CD4-positive, alpha-beta T cell treated with Interleukin-2 at 100 ng/mL for 4 hours (primary cell): ENCODE measurements around the gene JAZF1.
A peak's percentile ranks its signal among the peaks of the same experiment; 100 is the strongest.
"Not testable (repeated sequence)": the region's sequence is repeated elsewhere in the genome, so short reads cannot be mapped to it uniquely, and the experiment has no call there.

Source experiments
- DNase-seq: peaks from one replicate; pipeline ENCODE4 v3.0.0-alpha.2; 2020; ENCODE audit warnings: low spot score

Gene JAZF1

DNA sequence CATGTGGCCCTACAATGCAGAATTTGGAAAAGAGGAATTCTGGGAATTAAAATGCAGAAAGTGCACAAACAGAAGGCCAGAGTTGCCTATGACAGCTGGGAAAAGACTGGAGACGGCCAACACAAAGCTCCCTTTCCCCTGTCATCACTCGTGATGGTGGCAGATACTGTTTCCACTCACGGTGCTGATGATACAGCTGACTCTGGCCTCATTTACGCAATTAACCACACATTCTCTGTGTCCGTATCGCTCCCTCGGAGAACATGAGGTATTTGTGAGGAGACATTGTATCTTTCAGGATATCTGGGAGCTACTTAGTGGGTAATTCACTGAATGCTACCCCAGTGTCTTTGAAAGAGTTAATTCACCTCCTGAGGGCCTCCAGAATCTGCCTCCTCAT, 267.8 kb downstream of the JAZF1 start:
- no peak for DNase-seq

DNA sequence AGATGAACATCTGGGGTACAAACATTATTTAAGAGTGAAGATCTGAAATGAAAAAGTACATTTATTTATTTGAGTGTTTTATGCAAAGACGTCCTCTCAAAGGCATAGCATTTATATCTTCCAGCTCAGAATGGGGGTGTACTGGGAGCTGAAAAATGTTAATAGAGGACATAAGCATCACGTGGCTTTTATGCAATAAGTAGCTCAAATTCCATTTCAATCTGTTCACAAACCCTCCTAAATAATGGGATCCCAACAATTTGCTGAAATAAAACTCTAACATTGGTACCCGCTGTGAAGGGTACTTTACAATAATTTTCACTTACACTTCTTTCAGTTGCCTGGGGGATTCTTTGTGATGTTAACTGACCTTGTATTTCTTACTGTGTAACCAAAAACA, 268.7 kb downstream of the JAZF1 start:
- DNase-seq = no peak

DNA sequence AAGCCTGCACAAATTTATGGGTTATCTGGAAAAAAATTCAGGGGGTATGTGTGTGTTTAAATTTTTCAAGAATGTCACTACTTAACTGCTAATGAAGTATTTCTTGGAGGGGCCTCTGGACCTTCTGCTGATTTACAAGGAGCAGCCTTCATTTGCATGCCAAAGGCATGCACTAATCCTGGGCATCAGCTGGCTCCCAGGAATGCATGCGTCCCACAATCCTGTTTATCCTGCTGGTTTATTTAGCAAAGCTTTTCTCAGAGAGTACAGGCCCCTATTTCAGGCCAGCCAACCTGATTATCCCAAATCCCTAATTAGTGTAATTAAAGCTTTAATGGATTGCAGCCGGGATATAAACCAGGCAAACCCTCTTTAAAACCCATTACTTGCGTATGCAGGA, 270.3 kb downstream of the JAZF1 start:
- no peak for DNase-seq

DNA sequence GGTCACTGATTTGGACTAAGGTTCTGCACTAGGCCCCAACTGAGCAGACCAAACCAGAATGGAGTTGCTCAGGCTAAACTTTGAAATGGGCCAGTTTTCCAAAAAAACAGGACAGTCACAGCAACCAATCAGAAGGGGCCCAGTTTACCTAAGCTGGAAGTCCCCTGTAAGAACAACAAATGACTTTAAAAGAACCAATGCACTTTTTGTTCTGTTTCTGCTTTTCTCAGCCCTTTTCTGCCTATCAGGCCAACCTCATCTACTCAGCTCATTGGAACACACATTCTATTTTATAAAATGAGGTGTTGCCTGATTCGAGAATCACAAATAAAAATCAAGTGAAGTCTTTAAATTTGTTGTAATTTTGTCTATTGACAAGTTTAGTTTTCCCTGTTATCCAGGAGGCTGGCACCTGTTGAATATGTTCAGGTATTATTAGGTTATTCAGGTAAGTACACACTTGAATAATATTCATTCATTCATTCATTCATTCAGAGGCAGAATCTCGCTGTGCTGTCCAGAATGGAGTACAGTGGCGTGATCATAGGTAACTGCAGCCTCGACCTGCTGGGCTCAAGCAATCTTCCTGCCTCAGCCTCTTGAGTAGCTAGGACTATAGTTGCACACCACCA, 271.9 kb downstream of the JAZF1 start:
- DNase-seq = no peak

- no peak for DNase-seq
These were observed 274.1 kb downstream of the JAZF1 start for GRCh38 chr7:27906385-27907091.

- no peak for DNase-seq
These were observed 274.6 kb downstream of the JAZF1 start for GRCh38 chr7:27905951-27906350.

- peak; percentile 48 for DNase-seq
These were observed 279.4 kb downstream of the JAZF1 start for GRCh38 chr7:27901028-27901760.

DNA sequence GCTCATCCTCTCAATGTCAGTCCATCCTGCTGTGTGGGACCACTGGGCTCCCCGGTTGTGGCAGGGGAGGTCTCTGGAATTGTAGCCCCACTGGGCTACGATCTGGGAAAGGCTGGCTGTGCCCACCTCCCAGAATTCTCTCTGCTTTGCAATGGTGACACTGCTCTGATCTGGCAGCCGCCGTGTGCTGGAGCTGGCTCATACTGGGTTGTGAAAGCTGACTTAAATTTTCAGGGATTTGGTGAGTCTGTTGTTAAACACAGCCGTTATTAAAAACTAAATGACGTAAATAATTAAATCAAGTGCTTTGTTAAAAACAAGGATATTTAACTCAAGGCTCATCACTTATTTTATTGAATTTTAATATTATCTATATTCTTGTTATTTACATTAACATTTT, 280.6 kb downstream of the JAZF1 start:
- no peak for DNase-seq

DNA sequence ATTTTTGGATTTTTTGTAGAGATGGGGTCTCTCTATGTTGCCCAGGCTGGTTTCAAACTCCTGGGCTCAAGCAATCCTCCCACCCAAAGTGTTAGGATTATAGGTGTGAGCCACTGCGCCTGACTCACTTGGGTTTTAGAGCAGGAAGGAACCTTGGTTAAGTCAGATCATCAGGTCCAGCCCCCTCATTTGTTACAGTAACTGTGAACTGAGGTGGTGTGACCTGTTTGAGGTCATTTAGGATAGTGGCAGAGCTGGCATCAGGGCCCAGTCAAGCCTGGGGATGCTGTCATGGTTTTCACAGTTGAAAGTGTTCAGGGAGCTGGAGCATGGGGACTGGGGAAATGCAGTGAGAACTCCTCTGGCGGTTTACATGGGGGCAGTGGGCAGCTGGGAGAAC, 281.0 kb downstream of the JAZF1 start:
- peak; percentile 23 for DNase-seq

- DNase-seq = no peak
These were observed 283.2 kb downstream of the JAZF1 start for GRCh38 chr7:27897441-27897847.

DNA sequence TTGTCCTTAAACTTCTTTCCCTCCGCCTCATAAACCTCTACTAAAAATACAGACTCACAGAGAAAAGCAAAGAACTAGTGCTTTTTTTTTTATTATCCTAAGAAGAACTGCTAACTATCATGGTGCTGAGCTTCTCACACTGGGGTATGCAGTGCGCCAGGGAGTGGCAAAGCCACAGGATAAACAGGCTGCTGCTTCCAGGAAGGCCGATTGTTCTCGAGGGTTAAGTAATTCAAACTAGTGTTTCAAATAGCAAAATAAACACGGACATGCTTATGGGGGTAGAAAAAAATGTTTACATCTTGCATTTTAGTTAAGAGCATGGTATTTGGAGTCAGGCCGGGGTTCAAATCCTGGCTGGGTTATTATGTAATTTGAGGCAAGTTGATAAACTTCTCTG, 283.6 kb downstream of the JAZF1 start:
- no peak for DNase-seq

DNA sequence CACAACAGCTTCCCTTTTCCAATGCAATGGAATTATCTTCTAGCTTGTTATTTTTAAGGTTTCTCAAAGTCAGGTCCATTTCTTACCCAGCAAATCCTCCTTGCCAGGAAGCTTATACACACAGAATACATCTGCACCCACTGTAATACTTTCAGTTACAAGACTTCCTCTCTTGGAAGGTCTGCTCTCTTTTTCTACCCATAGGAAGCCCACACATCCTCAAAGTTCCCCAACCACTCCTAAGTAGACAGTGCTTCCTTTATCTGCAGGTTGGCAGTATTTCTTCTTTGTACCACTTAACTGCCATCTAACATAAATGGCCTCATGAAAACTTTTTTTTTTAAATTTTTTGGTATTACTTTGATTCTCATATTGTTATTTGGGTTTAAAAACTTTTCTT, 285.0 kb downstream of the JAZF1 start:
- DNase-seq = no peak

GRCh38 chr7:27890205-27890849, 290.3 kb downstream of the JAZF1 start:
- no peak for DNase-seq

- DNase-seq = no peak
These were observed 290.8 kb downstream of the JAZF1 start for GRCh38 chr7:27889800-27890199.

- no peak for DNase-seq
These were observed 291.9 kb downstream of the JAZF1 start for GRCh38 chr7:27888736-27889135.

DNA sequence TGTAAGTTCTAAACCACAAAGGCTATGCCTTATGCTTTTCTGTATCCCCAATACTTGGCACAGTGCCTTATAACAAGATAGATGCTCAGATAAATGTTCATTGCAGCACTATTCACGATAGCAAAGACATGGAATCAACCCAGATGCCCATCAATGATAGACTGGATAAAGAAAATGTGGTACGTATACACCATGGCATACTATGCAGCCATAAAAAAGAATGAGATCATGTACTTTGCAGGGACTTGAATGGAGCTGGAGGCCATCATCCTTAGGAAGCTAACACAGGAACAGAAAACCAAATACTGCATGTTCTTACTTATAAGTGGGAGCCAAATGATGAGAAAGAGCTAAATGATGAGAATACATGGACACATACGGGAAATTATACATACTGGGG, 293.9 kb downstream of the JAZF1 start:
- DNase-seq = not testable (repeated sequence)

DNA sequence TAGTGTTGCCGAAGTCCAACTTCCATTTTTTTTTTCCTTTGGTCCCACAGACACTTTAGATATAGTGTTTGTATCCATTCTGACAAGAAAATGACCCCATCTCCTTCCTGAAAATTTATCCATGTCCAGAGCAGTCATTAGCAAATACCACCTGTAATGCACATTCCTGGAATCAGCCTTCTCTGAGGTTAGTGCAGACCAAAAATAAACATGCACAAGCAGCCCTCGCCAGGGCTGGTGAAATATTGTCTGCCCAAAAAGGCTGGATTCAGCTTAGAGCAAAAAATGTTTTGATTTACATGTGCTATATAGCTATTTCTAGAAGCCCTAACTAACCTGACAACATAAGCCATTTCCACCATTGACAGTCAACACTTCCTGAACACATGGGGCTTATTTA, 294.9 kb downstream of the JAZF1 start:
- no peak for DNase-seq

DNA sequence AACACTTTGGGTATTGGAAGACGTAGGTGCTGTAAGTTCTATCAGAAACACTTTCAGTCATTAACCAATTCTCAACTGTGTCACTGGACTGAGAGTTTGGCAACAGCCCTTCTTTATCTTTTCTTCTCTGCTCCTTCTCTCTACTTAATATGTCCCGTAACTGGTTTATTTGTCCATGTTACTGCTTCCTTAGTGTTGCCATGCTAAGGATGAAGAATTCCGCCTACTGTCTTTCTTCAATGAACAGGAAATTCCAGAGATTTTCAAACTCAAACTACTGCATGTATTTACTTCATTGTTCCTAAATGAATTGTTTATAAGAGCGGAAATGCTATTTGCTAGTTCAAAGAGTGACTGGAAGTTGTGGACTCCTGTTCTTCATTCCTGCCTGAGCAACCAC, 296.9 kb downstream of the JAZF1 start:
- no peak for DNase-seq

DNA sequence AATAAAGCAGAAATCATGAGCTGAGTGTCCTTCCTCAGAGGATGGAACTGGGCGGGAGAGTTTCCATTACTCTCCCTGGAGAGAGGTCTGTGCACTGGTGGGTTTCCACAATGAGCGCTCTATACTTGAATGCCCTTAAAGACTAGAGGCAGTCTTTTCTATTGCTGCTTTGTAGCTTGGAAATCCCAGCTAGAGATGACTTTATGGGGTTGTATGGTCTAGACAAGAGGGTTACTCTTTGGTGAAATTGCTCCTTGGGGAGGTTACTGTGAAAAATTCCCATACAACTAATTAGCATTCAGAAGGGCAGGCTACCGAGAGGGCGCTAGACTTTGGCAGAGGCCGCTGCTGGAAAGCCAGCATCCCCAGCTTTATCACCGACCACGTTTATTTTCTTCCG, 303.8 kb downstream of the JAZF1 start:
- DNase-seq = no peak

GRCh38 chr7:27875832-27876231, 304.8 kb downstream of the JAZF1 start:
- no peak for DNase-seq

DNA sequence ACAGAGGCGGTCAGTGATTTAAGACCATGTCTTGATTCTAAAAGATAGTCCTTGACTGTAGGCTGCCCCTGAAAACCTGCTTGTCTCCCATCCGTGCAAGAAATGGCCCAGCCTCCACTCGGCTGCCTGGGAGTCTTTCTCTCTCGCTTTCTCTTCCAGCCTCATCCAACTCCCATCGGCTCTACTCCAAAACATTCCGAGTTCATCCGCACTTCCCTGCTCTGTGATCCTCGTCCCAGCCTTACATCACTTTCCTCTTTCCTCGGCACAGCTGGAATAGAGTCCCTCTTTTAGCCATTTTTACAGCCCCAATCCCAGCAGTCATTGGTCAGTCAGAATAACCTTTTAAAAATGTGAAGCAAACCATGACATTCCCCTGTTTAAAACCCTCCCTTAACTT, 305.5 kb downstream of the JAZF1 start:
- no peak for DNase-seq

GRCh38 chr7:27873981-27874957, 306.3 kb downstream of the JAZF1 start:
- no peak for DNase-seq
